Astrocyte (in vitro differentiated cells and primary cell): ENCODE results near the gene CMPK2. TPM values are rescaled to one million over a fixed set of nuclear protein-coding genes. Genes with fewer than 3 reads are reported as not detected.

Experiments used
- DNase-seq: peaks from one replicate; pipeline ENCODE4 v3.0.0-alpha.2; 2010; ENCODE audit warnings: low read depth
- FAIRE-seq: peaks from 2 replicates; lab custom pipeline; 2011; peaks lifted over from hg19 to GRCh38; lab: Jason Lieb, UNC
- H2AFZ ChIP-seq: 2 replicates; pipeline ENCODE4 v1.6.0; 2012; ENCODE audit warnings: low read depth, low read length, inconsistent platforms
- H3K27ac ChIP-seq: 2 replicates; pipeline ENCODE4 v1.5.1; 2011; ENCODE audit warnings: low read depth, low read length, inconsistent platforms
- H3K27me3 ChIP-seq: 2 replicates; pipeline ENCODE4 v1.6.0; 2011; ENCODE audit warnings: low read length, inconsistent platforms; ENCODE audit not compliant: insufficient read depth
- H3K36me3 ChIP-seq: 2 replicates; pipeline ENCODE4 v1.5.1; 2011; ENCODE audit warnings: low read length, inconsistent platforms; ENCODE audit not compliant: insufficient read depth
- H3K4me1 ChIP-seq: 2 replicates; pipeline ENCODE4 v1.5.1; 2011; ENCODE audit warnings: low read length, inconsistent platforms; ENCODE audit not compliant: insufficient read depth
- H3K4me2 ChIP-seq: 2 replicates; pipeline ENCODE4 v1.6.0; 2012; ENCODE audit warnings: low read length, inconsistent platforms
- H3K4me3 ChIP-seq: 2 replicates; pipeline ENCODE4 v1.5.1; 2011; ENCODE audit warnings: low read depth, mild to moderate bottlenecking, low read length, inconsistent platforms; ENCODE audit not compliant: insufficient read depth
- H3K79me2 ChIP-seq: 2 replicates; pipeline ENCODE4 v1.6.0; 2012; ENCODE audit warnings: mild to moderate bottlenecking, low read length, inconsistent platforms; ENCODE audit not compliant: insufficient read depth
- H3K9ac ChIP-seq: 2 replicates; pipeline ENCODE4 v1.6.0; 2012; ENCODE audit warnings: mild to moderate bottlenecking, low read length, inconsistent platforms
- H3K9me3 ChIP-seq: 2 replicates; pipeline ENCODE4 v1.5.1; 2012; ENCODE audit warnings: low read depth, mild to moderate bottlenecking, low read length, inconsistent platforms; ENCODE audit not compliant: insufficient read depth
- H4K20me1 ChIP-seq: 2 replicates; pipeline ENCODE4 v1.6.0; 2012; ENCODE audit warnings: low read length, inconsistent platforms; ENCODE audit not compliant: insufficient read depth
- H3K27ac Mint-ChIP-seq: one replicate; pipeline ENCODE4 v1.8.0; 2021; ENCODE audit warnings: mild to moderate bottlenecking, mixed read lengths; ENCODE audit not compliant: unreplicated experiment
- H3K27me3 Mint-ChIP-seq: one replicate; pipeline ENCODE4 v1.8.0; 2021; ENCODE audit warnings: low read depth, mixed read lengths; ENCODE audit not compliant: unreplicated experiment
- H3K36me3 Mint-ChIP-seq: one replicate; pipeline ENCODE4 v1.8.0; 2021; ENCODE audit warnings: low read depth, mixed read lengths; ENCODE audit not compliant: unreplicated experiment
- H3K4me1 Mint-ChIP-seq: one replicate; pipeline ENCODE4 v1.8.0; 2021; ENCODE audit warnings: low read depth, mixed read lengths; ENCODE audit not compliant: unreplicated experiment
- H3K4me3 Mint-ChIP-seq: one replicate; pipeline ENCODE4 v1.8.0; 2021; ENCODE audit warnings: mild to moderate bottlenecking, moderate library complexity, mixed read lengths; ENCODE audit not compliant: unreplicated experiment
- H3K9me3 Mint-ChIP-seq: one replicate; pipeline ENCODE4 v1.8.0; 2021; ENCODE audit warnings: mild to moderate bottlenecking, mixed read lengths; ENCODE audit not compliant: unreplicated experiment
- CTCF ChIP-seq: IDR thresholded peaks from 2 replicates; pipeline ENCODE4 v1.5.1; 2011; ENCODE audit warnings: low read depth, mild to moderate bottlenecking, inconsistent platforms, low read length, moderate library complexity; ENCODE audit not compliant: insufficient read depth
- EZH2 ChIP-seq: IDR thresholded peaks from 2 replicates; pipeline ENCODE4 v1.6.1; 2012; ENCODE audit warnings: mild to moderate bottlenecking, low read length, inconsistent platforms; ENCODE audit not compliant: insufficient read depth
- total RNA-seq: library from RNA; stranded (reverse); gene quantifications from 2 replicates; pipeline ENCODE4 v1.2.1, GENCODE V29; 2021

Gene CMPK2
- total RNA-seq, 1 donor from 2014 or later = 32.5 TPM

GRCh38 chr2:6883448-6884122 is 17.9 kb upstream of the CMPK2 start:
- H3K27me3 Mint-ChIP-seq = no peaks in the 10 kb centered on the region
- H3K4me3 Mint-ChIP-seq = no peak overlapping the region
- no peaks in the 10 kb centered on the region for H3K9me3 Mint-ChIP-seq
- Histone ChIP-seq H3K27ac (no peak overlapping the region), H3K4me3 (no peak overlapping the region), H3K27me3 (no peaks in the 10 kb centered on the region), H3K9ac (no peak overlapping the region), H4K20me1 (no peaks in the 10 kb centered on the region), H3K4me1 (no peaks in the 10 kb centered on the region), H3K36me3 (no peaks in the 10 kb centered on the region), H3K9me3 (no peaks in the 10 kb centered on the region), H2AFZ (no peak overlapping the region), H3K79me2 (no peaks in the 10 kb centered on the region), H3K4me2 (no peak overlapping the region)
- TF ChIP-seq CTCF (no peak), EZH2 (no peak)
- peaks cover 14% of the 10 kb centered on the region for H3K4me1 Mint-ChIP-seq
- FAIRE-seq = no peak
- no peak overlapping the region for H3K27ac Mint-ChIP-seq
- DNase-seq = no peak
- H3K36me3 Mint-ChIP-seq = no peaks in the 10 kb centered on the region

GRCh38 chr2:6881516-6881915 is 15.8 kb upstream of the CMPK2 start:
- no peaks in the 10 kb centered on the region for H3K9me3 Mint-ChIP-seq
- Histone ChIP-seq H3K27me3 (no peaks in the 10 kb centered on the region), H4K20me1 (no peaks in the 10 kb centered on the region), H3K4me2 (no peak overlapping the region), H3K9me3 (no peaks in the 10 kb centered on the region), H3K4me1 (no peaks in the 10 kb centered on the region), H3K4me3 (no peak overlapping the region), H3K36me3 (no peaks in the 10 kb centered on the region), H3K9ac (no peak overlapping the region), H3K27ac (no peak overlapping the region), H3K79me2 (no peaks in the 10 kb centered on the region), H2AFZ (no peak overlapping the region)
- no peak for FAIRE-seq
- H3K4me3 Mint-ChIP-seq = no peak overlapping the region
- H3K27me3 Mint-ChIP-seq = no peaks in the 10 kb centered on the region
- DNase-seq = no peak
- H3K4me1 Mint-ChIP-seq = peaks cover 11% of the 10 kb centered on the region
- no peaks in the 10 kb centered on the region for H3K36me3 Mint-ChIP-seq
- TF ChIP-seq CTCF (no peak), EZH2 (no peak)
- no peak overlapping the region for H3K27ac Mint-ChIP-seq

DNA sequence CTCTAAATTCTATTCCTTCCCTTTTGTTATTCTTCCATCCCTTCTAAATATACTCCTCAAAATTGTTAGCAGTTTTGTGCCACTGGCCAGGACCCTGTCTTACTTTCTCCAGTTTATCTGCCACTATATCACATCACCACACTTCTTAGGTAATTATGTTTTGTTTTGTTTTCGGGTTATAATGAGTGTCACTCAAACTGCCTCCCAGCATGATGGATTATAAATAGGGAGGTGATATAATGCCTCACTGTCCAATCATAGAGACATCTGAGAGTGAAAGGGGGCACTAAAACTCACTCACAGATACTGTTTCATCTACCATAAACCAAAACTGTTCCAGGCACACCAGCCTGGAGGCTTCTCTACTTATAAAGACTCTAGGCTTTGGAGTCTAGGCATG is 15.3 kb upstream of the CMPK2 start:
- TF ChIP-seq EZH2 = no peak
- Histone ChIP-seq H3K36me3 (no peaks in the 10 kb centered on the region), H4K20me1 (no peaks in the 10 kb centered on the region), H3K9ac (no peak overlapping the region), H3K4me3 (no peak overlapping the region), H2AFZ (no peak overlapping the region), H3K27me3 (no peaks in the 10 kb centered on the region), H3K4me1 (no peaks in the 10 kb centered on the region), H3K9me3 (no peaks in the 10 kb centered on the region), H3K27ac (no peak overlapping the region), H3K79me2 (no peaks in the 10 kb centered on the region), H3K4me2 (no peak overlapping the region)
- Mint-ChIP-seq H3K27me3 (no peaks in the 10 kb centered on the region), H3K9me3 (no peaks in the 10 kb centered on the region), H3K4me1 (peaks cover 11% of the 10 kb centered on the region), H3K27ac (no peak overlapping the region), H3K36me3 (no peaks in the 10 kb centered on the region), H3K4me3 (no peak overlapping the region)
- no peak for FAIRE-seq
- DNase-seq = no peak
